Measurements from ENCODE around the gene MACROD2. TPM values are rescaled to one million over a fixed set of nuclear protein-coding genes. Genes with fewer than 3 reads are reported as not detected.

Gene MACROD2
- total RNA-seq, result 0.64 and 1.7 TPM in 2 replicates

GRCh38 chr20:13995086-13995665 is at the start of gene MACROD2:
TSS of gene MACROD2 (plus strand) at chr20:13995516.

GRCh38 chr20:13990465-13990864 is 4.9 kb upstream of the MACROD2 start, which contains the start of gene SEL1L2:
TSS of gene SEL1L2 (minus strand) at chr20:13990614. CDS start at chr20:13990534, 80 bp downstream.

GRCh38 chr20:14337400-14338171 is 342.3 kb downstream of the MACROD2 start, which contains the start of gene FLRT3:
TSS of gene FLRT3 (minus strand) at chr20:14337612. CDS start at chr20:14327506, 10,106 bp downstream.

Other genes with a start within 250 kb of the MACROD2 start
- gene ESF1, start 210.6 kb upstream of the MACROD2 start, total RNA-seq, result 11.1 and 12.1 TPM in 2 replicates
- 15.1 and 15.7 TPM in 2 replicates for gene NDUFAF5, start 210.5 kb upstream of the MACROD2 start, total RNA-seq
- not detected in 2 replicates for gene SEL1L2, start 4.9 kb upstream of the MACROD2 start, total RNA-seq

Measured in tracheal epithelial cell (primary cell).